Coronary artery (tissue), 2 donors: Measurements from ENCODE around the gene SCNN1A.

Experiments
- DNase-seq: peaks from one replicate; pipeline ENCODE4 v3.0.0-alpha.2; 2017; ENCODE audit warnings: low spot score
- H3K27ac ChIP-seq, 2 donors: fragments of 200-600 bp; sonication (generic); one replicate each; pipeline ENCODE4 v1.5.1; 2016 to 2019
- H3K4me3 ChIP-seq: fragments of 200-600 bp; sonication (generic); 2 replicates; pipeline ENCODE4 v1.5.1; 2016; ENCODE audit warnings: mild to moderate bottlenecking, moderate library complexity
- CTCF ChIP-seq: fragments of 200-600 bp; sonication (generic); IDR thresholded peaks from one replicate; pipeline ENCODE4 v1.5.1; 2019; ENCODE audit warnings: antibody characterized with exemption

The SCNN1A gene

GRCh38 chr12:6378709-6379472 is 3.5 kb upstream of the SCNN1A start:
- DNase-seq: no peak
- peak overlapping the region in 1 of 2 donors; percentile 45 for H3K27ac ChIP-seq

GRCh38 chr12:6377667-6377994 is 2.3 kb upstream of the SCNN1A start:
- no peak for DNase-seq
- Histone ChIP-seq H3K27ac (peak overlapping the region; percentile 54 to 85), H3K4me3 (no peak overlapping the region)
- no peak for TF ChIP-seq CTCF

More at GRCh38 chr12:6378709-6379472, 3.5 kb upstream of the SCNN1A start:
- no peak overlapping the region for H3K4me3 ChIP-seq
- TF ChIP-seq CTCF: no peak

GRCh38 chr12:6376870-6377666 is 1.7 kb upstream of the SCNN1A start:
- no peak for DNase-seq
- Histone ChIP-seq H3K27ac (peak overlapping the region; percentile 54 to 85), H3K4me3 (peak overlapping the region; percentile 15)
- no peak for TF ChIP-seq CTCF

GRCh38 chr12:6376079-6376869 is 911 bp upstream of the SCNN1A start:
- H3K27ac ChIP-seq: peak overlapping the region; percentile 54 to 85
- no peak for TF ChIP-seq CTCF
- no peak for DNase-seq
- peak overlapping the region; percentile 15 for H3K4me3 ChIP-seq

GRCh38 chr12:6374786-6375160 is 590 bp downstream of the SCNN1A start:
- TF ChIP-seq CTCF: no peak
- DNase-seq: no peak
- Histone ChIP-seq H3K27ac (peak overlapping the region in 1 of 2 donors; percentile 85), H3K4me3 (no peak overlapping the region)

- no peak for TF ChIP-seq CTCF
- Histone ChIP-seq H3K27ac (peak overlapping the region in 1 of 2 donors; percentile 85), H3K4me3 (no peak overlapping the region)
- no peak for DNase-seq
Measured at GRCh38 chr12:6374028-6374785, 1.2 kb downstream of the SCNN1A start.
